H54 (cell line): ENCODE results near the gene TMEM204.

ENCODE experiments used
- DNase-seq: peaks from one replicate; pipeline ENCODE4 v3.0.0; 2011; ENCODE audit warnings: low spot score, mixed read lengths; ENCODE audit not compliant: insufficient read length
- FAIRE-seq: peaks from 3 replicates; lab custom pipeline; 2011; peaks lifted over from hg19 to GRCh38; lab: Jason Lieb, UNC
- POLR2A ChIP-seq: IDR thresholded peaks from 2 replicates; pipeline ENCODE4 v1.6.1; 2011; ENCODE audit warnings: low read depth, mild to moderate bottlenecking, low read length

TMEM204 gene

DNA sequence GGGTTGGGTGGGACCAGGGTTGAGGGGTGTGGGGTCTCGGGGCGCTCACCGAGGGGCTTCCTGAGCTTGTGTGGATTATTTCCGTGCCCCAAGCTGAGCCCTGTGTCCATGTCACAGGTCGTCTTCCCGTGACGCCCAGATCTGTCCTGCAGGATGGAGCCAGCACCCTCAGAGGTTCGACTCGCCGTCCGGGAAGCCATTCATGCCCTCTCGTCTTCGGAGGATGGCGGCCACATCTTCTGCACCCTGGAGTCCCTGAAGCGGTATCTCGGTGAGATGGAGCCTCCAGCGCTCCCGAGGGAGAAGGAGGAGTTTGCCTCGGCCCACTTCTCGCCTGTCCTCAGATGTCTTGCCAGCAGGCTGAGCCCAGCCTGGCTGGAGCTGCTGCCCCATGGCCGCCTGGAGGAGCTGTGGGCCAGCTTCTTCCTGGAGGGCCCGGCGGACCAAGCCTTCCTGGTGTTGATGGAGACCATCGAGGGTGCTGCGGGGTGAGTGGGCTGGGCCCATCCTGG is 39.3 kb upstream of the TMEM204 start:
- DNase-seq (no peak), FAIRE-seq (no peak)
- no peak for TF ChIP-seq POLR2A

DNA sequence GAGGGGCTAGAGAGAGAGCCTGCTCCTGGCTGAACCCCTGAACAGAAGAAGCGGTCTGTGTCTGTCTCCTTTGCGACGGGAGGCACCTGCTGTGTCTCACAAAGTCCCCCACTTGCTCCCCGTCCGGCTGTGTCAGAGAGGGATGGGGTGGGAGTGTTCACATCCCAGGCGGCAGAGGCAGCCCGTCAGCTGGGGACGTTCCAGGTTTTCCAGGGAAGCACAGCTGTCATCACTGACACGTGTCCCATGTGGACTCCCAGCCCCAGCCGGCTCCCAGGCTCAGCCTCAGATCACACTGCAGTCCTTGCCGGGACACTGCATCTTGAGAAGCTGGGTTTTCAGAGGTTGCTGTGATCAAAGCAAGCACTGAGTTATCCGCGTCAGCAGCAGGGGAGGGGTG is 38.8 kb upstream of the TMEM204 start:
- no peak for TF ChIP-seq POLR2A
- FAIRE-seq (no peak), DNase-seq (no peak)

DNA sequence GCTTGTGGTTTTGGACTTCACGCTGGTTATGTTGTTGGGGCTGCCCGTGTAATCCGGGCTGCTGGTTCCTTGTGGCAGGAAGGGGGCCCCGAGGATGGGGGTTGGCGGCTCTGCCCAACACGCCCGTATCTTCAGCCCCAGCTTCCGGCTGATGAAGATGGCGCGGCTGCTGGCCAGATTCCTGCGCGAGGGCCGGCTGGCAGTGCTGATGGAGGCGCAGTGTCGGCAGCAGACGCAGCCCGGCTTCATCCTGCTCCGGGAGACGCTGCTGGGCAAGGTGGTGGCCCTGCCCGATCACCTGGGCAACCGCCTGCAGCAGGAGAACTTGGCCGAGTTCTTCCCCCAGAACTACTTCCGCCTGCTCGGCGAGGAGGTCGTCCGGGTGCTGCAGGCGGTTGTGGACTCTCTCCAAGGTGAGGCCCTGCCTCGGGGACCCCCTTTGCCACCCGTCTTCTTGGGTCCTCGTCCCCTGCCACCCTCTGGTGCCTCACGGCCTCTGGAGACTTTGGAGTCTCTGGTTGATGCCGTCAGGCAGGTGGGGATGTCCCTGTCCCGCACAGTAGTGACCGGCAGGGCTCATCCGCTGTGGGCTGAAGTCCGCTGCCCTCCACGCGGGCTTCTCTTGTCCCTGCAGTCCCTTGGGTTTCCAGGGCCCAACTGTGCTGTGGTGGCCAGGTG is 38.1 kb upstream of the TMEM204 start:
- no peak for DNase-seq
- FAIRE-seq: no peak
- no peak for TF ChIP-seq POLR2A

DNA sequence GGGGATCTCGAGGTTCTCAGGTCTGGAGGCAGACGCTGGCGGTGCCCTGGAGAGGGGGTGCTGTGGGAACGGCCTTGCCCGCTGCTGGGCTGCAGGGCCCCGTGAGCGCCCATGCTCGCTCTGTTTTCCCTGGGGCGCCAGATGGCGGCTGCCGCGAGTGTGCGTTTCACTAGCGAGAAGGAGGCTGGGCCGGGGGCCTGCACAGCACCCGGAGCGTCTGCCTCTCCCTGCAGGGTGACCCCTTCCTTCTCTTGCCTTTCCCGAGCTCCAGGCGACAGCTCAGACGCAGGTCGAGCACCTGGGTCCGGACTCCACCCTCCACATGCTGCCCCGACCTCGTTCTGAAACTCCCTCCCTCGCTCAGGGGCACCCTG is 37.6 kb upstream of the TMEM204 start:
- DNase-seq (no peak), FAIRE-seq (no peak)
- TF ChIP-seq POLR2A: no peak

DNA sequence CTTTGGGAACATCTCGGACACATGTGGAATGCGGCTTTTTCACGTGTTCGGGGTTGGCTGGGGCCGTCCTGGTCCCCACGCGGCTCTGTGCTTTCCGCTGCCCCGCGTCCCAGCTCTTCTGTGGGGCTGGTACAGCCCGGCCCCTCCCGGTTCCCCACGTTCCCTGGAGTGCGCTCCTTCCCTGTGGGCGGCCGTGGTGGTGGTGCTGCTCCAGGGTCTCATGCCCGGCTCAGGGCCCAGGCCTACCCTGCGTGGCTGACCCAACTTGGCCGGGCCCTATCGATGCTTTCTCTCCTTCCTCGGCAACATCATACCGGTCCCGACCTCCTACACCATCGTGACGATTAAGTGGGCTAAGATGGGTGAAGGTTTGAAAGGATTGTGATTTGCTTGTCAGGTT is 37.0 kb upstream of the TMEM204 start:
- DNase-seq: no peak
- FAIRE-seq: no peak
- TF ChIP-seq POLR2A: no peak

DNA sequence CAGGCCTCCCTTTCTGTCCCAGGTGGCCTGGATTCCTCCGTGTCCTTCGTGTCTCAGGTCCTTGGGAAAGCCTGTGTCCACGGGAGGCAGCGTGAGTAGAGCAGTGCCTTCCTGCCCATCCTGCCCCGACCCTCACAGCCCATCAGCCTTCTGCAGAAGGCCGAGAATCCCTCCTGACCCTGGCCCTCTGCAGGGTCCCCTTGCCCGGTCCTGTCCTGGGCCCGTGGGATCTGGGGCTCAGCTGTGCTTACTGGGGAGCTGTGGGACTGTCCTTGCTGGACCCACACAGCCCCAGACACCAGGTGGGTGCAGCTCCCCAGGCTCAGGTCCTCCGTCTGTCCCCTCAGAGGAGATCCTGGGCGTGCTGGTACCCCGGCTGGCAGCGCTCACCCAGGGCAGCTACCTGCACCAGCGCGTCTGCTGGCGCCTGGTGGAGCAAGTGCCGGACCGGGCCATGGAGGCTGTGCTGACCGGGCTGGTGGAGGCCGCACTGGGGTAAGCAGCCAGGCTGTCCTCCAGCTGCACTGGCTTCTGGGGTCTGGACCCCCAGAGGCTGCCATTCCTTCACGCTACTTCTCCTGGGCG is 36.4 kb upstream of the TMEM204 start:
- DNase-seq: no peak
- TF ChIP-seq POLR2A: no peak
- FAIRE-seq: no peak

DNA sequence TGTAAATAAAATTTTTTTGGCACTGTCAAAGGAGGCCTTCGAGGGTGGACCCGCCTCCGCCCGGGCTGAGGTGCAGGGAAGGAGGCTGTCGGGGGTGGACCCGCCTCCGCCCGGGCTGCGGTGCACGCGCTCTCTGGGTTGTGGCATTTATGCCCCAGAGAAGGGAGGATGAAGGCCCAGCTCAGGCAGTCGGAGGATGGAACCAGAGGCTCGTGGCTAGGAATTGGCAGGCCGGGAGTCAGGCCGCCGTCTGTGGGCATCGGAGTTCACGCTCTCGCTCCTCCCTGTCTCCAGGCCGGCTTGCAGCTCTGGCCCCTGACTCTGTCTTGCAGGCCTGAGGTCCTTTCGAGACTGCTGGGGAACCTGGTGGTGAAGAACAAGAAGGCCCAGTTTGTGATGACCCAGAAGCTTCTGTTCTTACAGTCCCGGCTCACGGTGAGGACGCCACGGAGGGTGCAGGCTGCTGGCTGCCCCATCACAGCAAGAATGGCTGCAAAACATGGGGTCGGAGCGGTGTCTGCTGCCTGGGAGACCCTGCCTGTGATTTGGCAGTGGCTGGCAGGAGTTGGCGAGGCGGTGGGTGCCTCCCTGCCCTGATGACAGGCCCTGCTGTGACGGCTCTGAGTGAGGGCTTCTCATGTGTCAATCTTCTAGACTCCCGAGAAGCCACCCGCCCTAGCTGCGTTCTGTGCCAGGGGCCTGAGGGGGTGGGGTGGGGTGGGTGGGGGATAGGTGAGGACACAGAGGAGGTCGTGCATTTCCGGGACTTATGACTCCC is 34.4 kb upstream of the TMEM204 start:
- TF ChIP-seq POLR2A: no peak
- DNase-seq: no peak
- FAIRE-seq: no peak

DNA sequence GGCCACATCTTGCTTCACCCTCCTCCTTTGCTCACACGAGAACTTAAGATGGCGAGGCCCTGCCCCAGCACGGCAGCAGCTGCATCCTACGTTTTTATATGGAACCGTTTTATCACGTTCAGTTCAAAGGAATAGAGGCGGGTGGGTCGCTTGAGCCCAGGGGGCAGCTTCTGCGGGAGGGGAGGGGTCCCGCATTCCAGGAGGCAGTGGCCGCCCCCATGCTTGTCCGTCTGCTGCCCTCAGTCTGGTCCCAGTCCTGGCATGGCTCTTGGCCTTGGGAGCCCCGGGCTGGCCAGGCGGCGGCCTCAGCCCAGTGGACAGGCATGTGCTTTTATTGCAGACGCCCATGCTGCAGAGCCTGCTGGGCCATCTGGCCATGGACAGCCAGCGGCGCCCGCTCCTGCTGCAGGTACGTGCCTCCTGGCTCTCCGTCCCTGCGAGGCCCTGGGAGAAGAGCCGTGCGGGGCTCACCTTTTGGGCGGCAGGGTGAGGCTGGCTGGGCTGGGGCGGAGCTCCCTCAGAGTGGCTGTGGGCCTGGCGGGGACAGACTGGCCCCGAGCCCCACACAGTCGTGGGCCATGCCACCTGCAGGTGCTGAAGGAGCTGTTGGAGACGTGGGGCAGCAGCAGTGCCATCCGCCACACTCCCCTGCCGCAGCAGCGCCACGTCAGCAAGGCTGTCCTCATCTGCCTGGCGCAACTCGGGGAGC is 33.6 kb upstream of the TMEM204 start:
- no peak for TF ChIP-seq POLR2A
- no peak for DNase-seq
- no peak for FAIRE-seq

DNA sequence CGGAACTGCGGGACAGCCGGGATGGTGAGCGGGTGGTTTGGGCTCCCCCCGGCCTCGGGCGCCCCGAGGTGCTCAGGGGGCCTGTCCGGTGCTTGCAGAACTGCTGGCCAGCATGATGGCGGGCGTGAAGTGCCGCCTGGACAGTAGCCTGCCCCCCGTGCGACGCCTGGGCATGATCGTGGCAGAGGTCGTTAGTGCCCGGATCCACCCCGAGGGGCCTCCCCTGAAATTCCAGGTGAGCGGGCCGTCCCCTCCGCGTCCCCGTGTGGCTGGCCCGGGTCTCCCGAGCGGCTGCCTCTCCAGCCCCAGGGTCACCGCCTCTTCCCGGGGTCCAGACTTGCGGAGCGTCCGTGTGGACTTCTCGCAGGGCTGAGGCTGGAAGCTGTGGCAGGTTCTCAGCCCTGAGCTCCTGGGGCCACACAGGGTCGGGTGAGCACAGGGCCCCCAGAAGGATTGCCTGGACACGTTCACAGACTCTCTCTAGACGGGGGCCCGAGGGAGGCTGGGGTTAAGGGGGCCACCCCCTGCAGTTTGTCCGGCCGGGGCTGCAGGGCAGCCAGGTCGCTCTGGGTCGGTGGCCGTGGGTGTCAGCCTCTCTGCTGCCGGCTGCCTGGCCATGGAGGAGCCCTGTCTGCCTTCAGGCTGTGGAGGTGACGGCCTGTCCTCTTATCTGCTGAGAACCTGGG is 32.9 kb upstream of the TMEM204 start:
- FAIRE-seq (no peak), DNase-seq (no peak)
- TF ChIP-seq POLR2A: no peak

DNA sequence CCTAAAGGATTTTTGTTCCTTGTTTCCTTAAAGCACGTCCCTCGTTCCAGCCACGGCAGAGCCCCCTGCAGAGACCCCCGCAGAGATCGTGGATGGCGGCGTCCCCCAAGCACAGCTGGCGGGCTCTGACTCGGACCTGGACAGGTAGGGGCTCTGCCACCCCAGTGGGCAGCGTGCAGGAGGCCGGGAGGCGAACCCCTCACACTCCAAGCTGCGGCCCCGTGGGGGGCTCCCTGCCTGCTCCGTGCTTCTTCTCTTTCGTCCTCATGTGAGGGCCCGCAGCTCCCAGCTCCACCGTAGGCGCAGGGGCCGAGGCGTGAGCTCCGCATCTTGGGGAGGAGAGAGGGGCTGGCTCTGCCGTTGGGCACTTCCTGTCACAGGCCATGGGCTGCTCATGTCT is 31.8 kb upstream of the TMEM204 start:
- TF ChIP-seq POLR2A: no peak
- no peak for FAIRE-seq
- DNase-seq: no peak

DNA sequence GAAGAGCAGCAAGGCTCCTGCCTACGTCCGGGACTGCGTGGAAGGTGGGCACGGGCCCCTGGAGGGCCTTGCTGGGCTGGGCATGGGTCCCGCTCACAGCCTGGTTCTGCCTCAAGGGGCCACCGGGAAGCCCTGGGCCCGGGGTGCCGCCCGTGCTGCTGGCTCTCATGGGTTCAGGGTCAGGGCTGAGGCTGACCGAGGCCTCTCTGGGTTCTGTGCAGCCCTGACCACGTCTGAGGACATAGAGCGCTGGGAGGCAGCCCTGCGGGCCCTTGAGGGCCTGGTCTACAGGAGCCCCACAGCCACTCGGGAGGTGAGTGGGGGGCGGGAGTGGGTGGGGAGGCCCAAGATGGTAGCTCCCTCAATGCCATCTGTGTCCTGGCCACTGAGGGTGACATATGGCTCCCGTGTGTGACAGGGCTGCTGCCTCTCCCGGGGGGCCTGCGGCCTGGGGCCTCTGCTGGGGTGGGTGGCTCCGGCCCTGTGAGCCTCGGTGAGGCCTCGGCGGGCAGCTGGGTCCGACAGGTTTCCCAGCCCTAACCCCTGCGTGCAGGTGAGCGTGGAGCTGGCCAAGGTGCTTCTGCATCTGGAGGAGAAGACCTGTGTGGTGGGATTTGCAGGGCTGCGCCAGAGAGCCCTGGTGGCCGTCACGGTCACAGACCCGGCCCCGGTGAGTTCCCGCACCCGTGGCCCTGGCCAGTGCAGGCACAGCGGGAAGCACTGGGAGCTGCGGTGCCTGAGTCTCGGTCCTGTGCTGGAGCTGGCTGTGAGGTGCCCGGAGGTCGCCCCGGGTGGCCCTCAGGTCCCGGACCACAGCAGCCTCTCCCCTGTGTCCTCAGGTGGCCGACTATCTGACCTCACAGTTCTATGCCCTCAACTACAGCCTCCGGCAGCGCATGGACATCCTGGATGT is 31.1 kb upstream of the TMEM204 start:
- no peak for TF ChIP-seq POLR2A
- FAIRE-seq: no peak
- DNase-seq: no peak
